ENCODE results near the gene SECISBP2. TPM values are rescaled to one million over a fixed set of nuclear protein-coding genes. Genes with fewer than 3 reads are reported as not detected.

The SECISBP2 gene
- polyA plus RNA-seq, 1 of the 3 experiments (the other 2 are of a cell fraction) = 21.2 TPM

- Histone ChIP-seq H3K4me3 (ENCODE audit: low read depth in 2 of 2, low read length in 1 of 2) (no peak overlapping the region), H3K27ac (ENCODE audit: low read depth in 2 of 2, low read length in 1 of 2) (no peak overlapping the region), H3K4me1 (ENCODE audit: control insufficient read depth in 1 of 2, insufficient read depth in 2 of 2, low read depth in 1 of 2, low read length in 1 of 2) (no peaks in the 10 kb centered on the region), H4K20me1 (ENCODE audit: insufficient read depth) (no peaks in the 10 kb centered on the region), H3K27me3 (ENCODE audit: insufficient read depth) (no peaks in the 10 kb centered on the region), H3K79me2 (ENCODE audit: insufficient read depth) (no peaks in the 10 kb centered on the region), H3K9me2 (no peaks in the 10 kb centered on the region), H3K9ac (no peak overlapping the region), H3K9me3 (no peaks in the 10 kb centered on the region), H3F3A (replicated peaks; ENCODE audit: insufficient read depth) (no peaks in the 10 kb centered on the region), H2AFZ (ENCODE audit: low read depth) (no peak overlapping the region), H3K36me3 (replicated peaks in 1 of 2; ENCODE audit: control insufficient read depth in 1 of 2, insufficient read depth in 2 of 2, low read length in 1 of 2) (no peaks in the 10 kb centered on the region), H3K4me2 (no peak overlapping the region)
- CTCF ChIA-PET = interaction anchor here (0.7 to 2.1 kb wide), 2 partner anchors 14 to 15 kb away, joined by 3 to 6 read pairs; no protein-coding TSS in a partner anchor
- no peak for DNase-seq
- TF ChIP-seq TCF12 (IDR thresholded peaks at IDR 0.05) (no peak), GATA2 (CRISPR knock-in tag; IDR thresholded peaks at IDR 0.05) (no peak), SIN3A (IDR thresholded peaks at IDR 0.05; ENCODE audit: borderline replicate concordance, low read depth, low read length) (no peak), MXI1 (IDR thresholded peaks at IDR 0.05; ENCODE audit: low read depth, low read length) (no peak), CHD2 (IDR thresholded peaks at IDR 0.05; ENCODE audit: low read length, partially characterized antibody) (no peak), RFX5 (IDR thresholded peaks at IDR 0.05; ENCODE audit: low read length) (no peak), USF1 (IDR thresholded peaks at IDR 0.05; ENCODE audit: borderline replicate concordance, low read depth) (no peak), IRF3 (IDR thresholded peaks at IDR 0.05; ENCODE audit: low read depth, low read length) (no peak), EP300 (IDR thresholded peaks at IDR 0.05; ENCODE audit: borderline replicate concordance in 1 of 2, low read depth in 1 of 2, low read length in 1 of 2) (no peak), RAD21 (IDR thresholded peaks at IDR 0.05; ENCODE audit: low read length) (no peak), JUND (IDR thresholded peaks at IDR 0.05) (no peak), USF2 (IDR thresholded peaks at IDR 0.05; ENCODE audit: borderline replicate concordance, low read depth, low read length) (no peak), ZBTB33 (IDR thresholded peaks at IDR 0.05; ENCODE audit: borderline replicate concordance, low read depth) (no peak), MEF2A (IDR thresholded peaks at IDR 0.05; ENCODE audit: borderline replicate concordance, low read depth) (no peak)
- POLR2A ChIA-PET = no interaction called here
- WGBS (ENCODE audit: low lambda C conversion rate) = 80% methylated on average over 1 of the region's 1 CpG
Observed at GRCh38 chr9:89293014-89293413, 25.3 kb upstream of the SECISBP2 start.
